A204.1 (cell line): ENCODE measurements around the gene ME2.
"Not testable (repeated sequence)": the region's sequence is repeated elsewhere in the genome, so short reads cannot be mapped to it uniquely, and the experiment has no call there.

Experiments
- FAIRE-seq: peaks from 2 replicates; lab custom pipeline; 2012; peaks lifted over from hg19 to GRCh38; lab: Jason Lieb, UNC

Gene ME2

GRCh38 chr18:50862401-50862800 is 16.5 kb upstream of the ME2 start:
- no peak for FAIRE-seq

- no peak for FAIRE-seq
Measured at GRCh38 chr18:50863840-50864375, 15.0 kb upstream of the ME2 start.

- FAIRE-seq, result peak; percentile 40
Measured at GRCh38 chr18:50866765-50867164, 12.2 kb upstream of the ME2 start.

- no peak for FAIRE-seq
Measured at GRCh38 chr18:50869150-50869549, 9.8 kb upstream of the ME2 start.

- FAIRE-seq, result no peak
Measured at GRCh38 chr18:50870138-50870845, 8.6 kb upstream of the ME2 start.

GRCh38 chr18:50871846-50872245 is 7.1 kb upstream of the ME2 start:
- FAIRE-seq, result no peak

- no peak for FAIRE-seq
Measured at GRCh38 chr18:50875966-50876536, 2.9 kb upstream of the ME2 start.

- FAIRE-seq, result no peak
Measured at GRCh38 chr18:50877545-50878265, 1.2 kb upstream of the ME2 start.

- no peak for FAIRE-seq
Measured at GRCh38 chr18:50879302-50880118, 592 bp downstream of the ME2 start.

- FAIRE-seq, result no peak
Measured at GRCh38 chr18:50880119-50880465, 1.2 kb downstream of the ME2 start.

- FAIRE-seq, result not testable (repeated sequence)
Measured at GRCh38 chr18:50880944-50881343, 2.0 kb downstream of the ME2 start.

GRCh38 chr18:50886929-50887328 is 8.0 kb downstream of the ME2 start:
- no peak for FAIRE-seq

- FAIRE-seq, result no peak
Measured at GRCh38 chr18:50895350-50896045, 16.6 kb downstream of the ME2 start.

GRCh38 chr18:50896093-50896492 is 17.2 kb downstream of the ME2 start:
- no peak for FAIRE-seq

GRCh38 chr18:50898919-50899318 is 20.0 kb downstream of the ME2 start:
- no peak for FAIRE-seq

GRCh38 chr18:50902797-50903196 is 23.9 kb downstream of the ME2 start:
- no peak for FAIRE-seq

- FAIRE-seq, result no peak
Measured at GRCh38 chr18:50906843-50907242, 27.9 kb downstream of the ME2 start.

- no peak for FAIRE-seq
Measured at GRCh38 chr18:50909261-50909660, 30.3 kb downstream of the ME2 start.

GRCh38 chr18:50911006-50911405 is 32.1 kb downstream of the ME2 start:
- no peak for FAIRE-seq

GRCh38 chr18:50917021-50917420 is 38.1 kb downstream of the ME2 start:
- FAIRE-seq, result peak; percentile 44

- FAIRE-seq, result no peak
Measured at GRCh38 chr18:50918153-50918552, 39.2 kb downstream of the ME2 start.

- FAIRE-seq, result no peak
Measured at GRCh38 chr18:50924372-50924771, 45.5 kb downstream of the ME2 start.
